ENCODE data around the gene TENT4B. TPM values are rescaled to one million over a fixed set of nuclear protein-coding genes. Genes with fewer than 3 reads are reported as not detected.
"Not testable (repeated sequence)": the region's sequence is repeated elsewhere in the genome, so short reads cannot be mapped to it uniquely, and the experiment has no call there.

Gene TENT4B
- total RNA-seq, 1 donor from 2014 or later: 15.2 TPM

GRCh38 chr16:50123417-50123816 lies 29.7 kb upstream of the TENT4B start:
- no peak overlapping the region for H3K4me3 Mint-ChIP-seq
- peaks cover 4% of the 10 kb centered on the region for H3K4me1 Mint-ChIP-seq
- Histone ChIP-seq H3K4me1 (no peaks in the 10 kb centered on the region), H3K9ac (no peak overlapping the region), H2AFZ (replicated peaks) (no peak overlapping the region), H3K9me3 (ENCODE audit: low read depth) (no peaks in the 10 kb centered on the region), H3K27me3 (no peaks in the 10 kb centered on the region), H3K4me3 (no peak overlapping the region), H3K27ac (no peak overlapping the region), H4K20me1 (ENCODE audit: low read depth) (no peaks in the 10 kb centered on the region), H3K79me2 (ENCODE audit: low read depth) (no peaks in the 10 kb centered on the region), H3K4me2 (no peak overlapping the region), H3F3A (ENCODE audit: low read depth) (no peaks in the 10 kb centered on the region), H3K36me3 (no peaks in the 10 kb centered on the region)
- H3K9me3 Mint-ChIP-seq: no peaks in the 10 kb centered on the region
- no peak for DNase-seq (ENCODE audit: low spot score)
- H3K36me3 Mint-ChIP-seq: no peaks in the 10 kb centered on the region
- no peak for TF ChIP-seq CTCF (IDR thresholded peaks at IDR 0.05)
- TF ChIP-seq EZH2 (IDR thresholded peaks at IDR 0.05): no peak
- TF ChIP-seq EZH2phosphoT487 (IDR thresholded peaks at IDR 0.05): no peak
- H3K27me3 Mint-ChIP-seq (ENCODE audit: insufficient read depth, low read depth): no peaks in the 10 kb centered on the region
- no peak overlapping the region for H3K27ac Mint-ChIP-seq

- Histone ChIP-seq H3K79me2 (ENCODE audit: low read depth) (no peaks in the 10 kb centered on the region), H3K9ac (no peak overlapping the region), H4K20me1 (ENCODE audit: low read depth) (no peaks in the 10 kb centered on the region), H3F3A (ENCODE audit: low read depth) (no peaks in the 10 kb centered on the region), H3K4me2 (no peak overlapping the region), H3K27me3 (no peaks in the 10 kb centered on the region), H3K9me3 (ENCODE audit: low read depth) (no peaks in the 10 kb centered on the region), H3K36me3 (no peaks in the 10 kb centered on the region), H2AFZ (replicated peaks) (peak overlapping the region; percentile 80), H3K27ac (no peak overlapping the region), H3K4me1 (no peaks in the 10 kb centered on the region), H3K4me3 (no peak overlapping the region)
- Mint-ChIP-seq H3K4me3 (no peak overlapping the region), H3K27ac (no peak overlapping the region), H3K4me1 (peaks cover 4% of the 10 kb centered on the region), H3K9me3 (no peaks in the 10 kb centered on the region), H3K27me3 (ENCODE audit: insufficient read depth, low read depth) (no peaks in the 10 kb centered on the region), H3K36me3 (no peaks in the 10 kb centered on the region)
- TF ChIP-seq CTCF (IDR thresholded peaks at IDR 0.05) (no peak), EZH2phosphoT487 (IDR thresholded peaks at IDR 0.05) (no peak), EZH2 (IDR thresholded peaks at IDR 0.05) (no peak)
- DNase-seq (ENCODE audit: low spot score): no peak
These were observed 28.3 kb upstream of the TENT4B start for GRCh38 chr16:50124769-50125168.

- DNase-seq (ENCODE audit: low spot score): no peak
- H3K9me3 ChIP-seq (ENCODE audit: low read depth): no peaks in the 10 kb centered on the region
- peaks cover 4% of the 10 kb centered on the region for H3K4me1 Mint-ChIP-seq
- H3K27me3 Mint-ChIP-seq (ENCODE audit: insufficient read depth, low read depth): peaks cover 2% of the 10 kb centered on the region
- no peak overlapping the region for H3K4me3 Mint-ChIP-seq
- H3K27ac Mint-ChIP-seq: no peak overlapping the region
- H3K36me3 Mint-ChIP-seq: no peaks in the 10 kb centered on the region
- H3K79me2 ChIP-seq (ENCODE audit: low read depth): no peaks in the 10 kb centered on the region
- H3K4me2 ChIP-seq: no peak overlapping the region
- H3K27ac ChIP-seq: no peak overlapping the region
- no peaks in the 10 kb centered on the region for H3K9me3 Mint-ChIP-seq
- H4K20me1 ChIP-seq (ENCODE audit: low read depth): no peaks in the 10 kb centered on the region
- H3K36me3 ChIP-seq: no peaks in the 10 kb centered on the region
- TF ChIP-seq EZH2phosphoT487 (IDR thresholded peaks at IDR 0.05): no peak
- no peak for TF ChIP-seq CTCF (IDR thresholded peaks at IDR 0.05)
- no peak for TF ChIP-seq EZH2 (IDR thresholded peaks at IDR 0.05)
- H3K4me3 ChIP-seq: no peak overlapping the region
- H2AFZ ChIP-seq (replicated peaks): no peak overlapping the region
- no peak overlapping the region for H3K9ac ChIP-seq
- H3F3A ChIP-seq (ENCODE audit: low read depth): no peaks in the 10 kb centered on the region
- no peaks in the 10 kb centered on the region for H3K27me3 ChIP-seq
- H3K4me1 ChIP-seq: no peaks in the 10 kb centered on the region
These were observed 26.9 kb upstream of the TENT4B start for GRCh38 chr16:50126183-50126582.

GRCh38 chr16:50132571-50132970 lies 20.5 kb upstream of the TENT4B start:
- not testable (repeated sequence) for H3F3A ChIP-seq (ENCODE audit: low read depth); H3K4me1 ChIP-seq; H3K9ac ChIP-seq; DNase-seq (ENCODE audit: low spot score); H3K27me3 Mint-ChIP-seq (ENCODE audit: insufficient read depth, low read depth); H3K4me2 ChIP-seq; H3K36me3 ChIP-seq; H3K4me3 ChIP-seq; H3K9me3 Mint-ChIP-seq; H3K27me3 ChIP-seq; H3K4me1 Mint-ChIP-seq; H4K20me1 ChIP-seq (ENCODE audit: low read depth); H2AFZ ChIP-seq (replicated peaks); H3K27ac ChIP-seq; H3K79me2 ChIP-seq (ENCODE audit: low read depth); H3K27ac Mint-ChIP-seq; H3K36me3 Mint-ChIP-seq; H3K9me3 ChIP-seq (ENCODE audit: low read depth); H3K4me3 Mint-ChIP-seq

All from neural progenitor cell (in vitro differentiated cells).